K562 (cell line): ENCODE measurements around the gene YPEL2. TPM values are rescaled to one million over a fixed set of nuclear protein-coding genes. Genes with fewer than 3 reads are reported as not detected.

Source experiments
- ATAC-seq: fragments of 200-7000 bp; cut with Tn5 transposase; 3 replicates; pipeline ENCODE4 v1.9.1; 2020; ENCODE audit warnings: moderate library complexity
- BruUV-seq: library from RNA; stranded (reverse); fragments of 400-500 nt; replicated peaks from 2 replicates; lab custom pipeline; 2021; lab: Mats Ljungman, UMichigan
- CTCF ChIA-PET: fragments of 300-600 bp; formaldehyde crosslinking; extraction: SDS; loops from one replicate; lab custom pipeline; 2021; ENCODE audit warnings: low intra/inter-chr PET ratio; lab: Yijun Ruan, JAX
- POLR2A ChIA-PET: fragments of 300-600, 350-650 bp; sonication (Branson Sonifier 250); formaldehyde crosslinking; extraction: SDS; loops from one replicate; lab custom pipeline; 2021; ENCODE audit warnings: antibody characterized with exemption, inconsistent platforms; lab: Yijun Ruan, JAX
- DNase-seq, 4 experiments: peaks; one replicate each; pipeline versions ENCODE4 v3.0.0 to v3.0.0-alpha.2; 2011 to 2018; ENCODE audit warnings: low spot score in 3 of 4, mixed read lengths in 3 of 4; ENCODE audit errors: extremely low read depth in 1 of 4
- FAIRE-seq: peaks from 2 replicates; lab custom pipeline; 2011; peaks lifted over from hg19 to GRCh38; lab: Jason Lieb, UNC
- H2AFZ ChIP-seq: 2 replicates; pipeline ENCODE4 v1.6.0; 2011; ENCODE audit warnings: low read depth, low read length, control low read depth, inconsistent platforms
- H3K27ac ChIP-seq: fragments of 200-600 bp; 3 replicates; pipeline ENCODE4 v1.8.0; 2011; ENCODE audit warnings: low read depth, mild to moderate bottlenecking, control low read depth, inconsistent platforms, low read length, moderate library complexity, mixed read lengths; ENCODE audit errors: extremely low read depth
- H3K27me3 ChIP-seq, 2 experiments: fragments of 300-600 bp in 1 of 2; 2 replicates in 1 of 2; 3 replicates in 1 of 2; pipeline versions ENCODE4 v1.6.0 to v1.8.0; 2011; ENCODE audit warnings: inconsistent platforms in 2 of 2, low read length in 2 of 2, mild to moderate bottlenecking in 1 of 2, mixed read lengths in 1 of 2, moderate library complexity in 1 of 2; ENCODE audit not compliant: control insufficient read depth in 2 of 2, insufficient read depth in 2 of 2
- H3K36me3 ChIP-seq: fragments of 300-600 bp; 3 replicates; pipeline ENCODE4 v1.8.0; 2011; ENCODE audit warnings: mild to moderate bottlenecking, low read length, inconsistent platforms; ENCODE audit not compliant: control insufficient read depth, insufficient read depth
- H3K4me1 ChIP-seq, 2 experiments: fragments of 200-600 bp in 1 of 2; replicated peaks in 1 of 2; 2 replicates in 1 of 2; 3 replicates in 1 of 2; pipeline versions ENCODE4 v1.5.1 to v1.8.0; 2011; ENCODE audit warnings: inconsistent platforms in 2 of 2, low read length in 2 of 2, mild to moderate bottlenecking in 1 of 2, mixed read lengths in 1 of 2, moderate library complexity in 1 of 2; ENCODE audit not compliant: control insufficient read depth in 2 of 2, insufficient read depth in 2 of 2
- H3K4me2 ChIP-seq: 2 replicates; pipeline ENCODE4 v1.6.1; 2011; ENCODE audit warnings: low read length, control low read depth, inconsistent platforms, mixed read lengths; ENCODE audit not compliant: insufficient read depth
- H3K4me3 ChIP-seq: fragments of 200-600 bp; sonication (generic), shearing (Covaris generic); 2 replicates; pipeline ENCODE4 v1.5.1; 2016; ENCODE audit warnings: control low read depth, inconsistent platforms
- H3K79me2 ChIP-seq: fragments of 200-600 bp; 3 replicates; pipeline ENCODE4 v1.8.0; 2011; ENCODE audit warnings: low read length, inconsistent platforms; ENCODE audit not compliant: control insufficient read depth, insufficient read depth
- H3K9ac ChIP-seq, 2 experiments: 2 replicates each; pipeline versions ENCODE4 v1.6.0 to v1.6.1; 2011; ENCODE audit warnings: low read depth in 2 of 2, low read length in 2 of 2, control low read depth in 1 of 2, inconsistent platforms in 1 of 2, mild to moderate bottlenecking in 1 of 2, mixed read lengths in 1 of 2; ENCODE audit not compliant: insufficient read depth in 1 of 2
- H3K9me1 ChIP-seq: one replicate; pipeline ENCODE4 v1.6.0; 2011; ENCODE audit warnings: inconsistent platforms, mild to moderate bottlenecking, low read length, moderate library complexity; ENCODE audit not compliant: control insufficient read depth, insufficient read depth
- H3K9me3 ChIP-seq: replicated peaks from 2 replicates; pipeline ENCODE4 v1.5.1; 2011; ENCODE audit warnings: low read depth, low read length, inconsistent platforms; ENCODE audit not compliant: control insufficient read depth, insufficient read depth
- H4K20me1 ChIP-seq: replicated peaks from 2 replicates; pipeline ENCODE4 v1.6.1; 2011; ENCODE audit warnings: low read length, inconsistent platforms, mixed read lengths; ENCODE audit not compliant: control insufficient read depth, insufficient read depth
- BMI1 ChIP-seq: fragments of 150-350 bp; IDR thresholded peaks from 2 replicates; pipeline ENCODE4 v1.6.1; 2014; ENCODE audit warnings: low read length
- CCNT2 ChIP-seq: IDR thresholded peaks from 2 replicates; pipeline ENCODE4 v1.6.1; 2011; ENCODE audit warnings: borderline replicate concordance, low read depth, mild to moderate bottlenecking, moderate library complexity, mixed read lengths, low read length; ENCODE audit not compliant: insufficient read length; ENCODE audit errors: extremely low read depth
- DIDO1 ChIP-seq: fragments of 450-650 bp; IDR thresholded peaks from 2 replicates; pipeline ENCODE4 v1.6.1; 2016; ENCODE audit warnings: low read depth, missing biosample characterization, missing genetic modification characterization
- JUND ChIP-seq, 2 experiments: IDR thresholded peaks; 2 replicates in 1 of 2; 3 replicates in 1 of 2; pipeline ENCODE4 v1.6.1; 2011; ENCODE audit warnings: borderline replicate concordance in 2 of 2, low read depth in 2 of 2, low read length in 2 of 2, improper control_type of control experiment in 1 of 2, missing biosample characterization in 1 of 2, missing genetic modification characterization in 1 of 2, missing genetic modification reagents in 1 of 2
- MAFG ChIP-seq: fragments of 450-650 bp; conservative IDR thresholded peaks from 2 replicates; pipeline ENCODE4 v1.6.1; 2016; ENCODE audit warnings: missing genetic modification characterization, missing compliant biosample characterization
- NFYB ChIP-seq: IDR thresholded peaks from 2 replicates; pipeline ENCODE4 v1.6.1; 2011; ENCODE audit warnings: mild to moderate bottlenecking, moderate library complexity; ENCODE audit not compliant: insufficient read length; ENCODE audit errors: extremely low read depth
- NR2F6 ChIP-seq: fragments of 450-650 bp; formaldehyde crosslinking; IDR thresholded peaks from 2 replicates; pipeline ENCODE4 v1.4.0; 2020; ENCODE audit warnings: mild to moderate bottlenecking
- PCBP2 ChIP-seq: fragments of 200-400 bp; formaldehyde crosslinking; IDR thresholded peaks from 2 replicates; pipeline ENCODE4 v1.6.1; 2018; ENCODE audit warnings: low read length, low read depth, mild to moderate bottlenecking, moderate library complexity; ENCODE audit not compliant: poor library complexity, severe bottlenecking
- ZNF263 ChIP-seq: sonication (generic); formaldehyde crosslinking; IDR thresholded peaks from 2 replicates; pipeline ENCODE4 v1.8.0; 2022; ENCODE audit warnings: mild to moderate bottlenecking, missing genetic modification reagents, borderline replicate concordance
- ZNF76 ChIP-seq: fragments of 250-450 bp; sonication (Bioruptor Pico); IDR thresholded peaks from 2 replicates; pipeline ENCODE4 v1.4.0; 2020; ENCODE audit warnings: mild to moderate bottlenecking, moderate library complexity, borderline replicate concordance
- WGBS: fragments of 100-300 bp; shearing (Covaris generic); methylation state at CpG from one replicate; pipeline ENCODE4 v1.1.6; 2016; ENCODE audit warnings: low coverage, mixed read lengths; ENCODE audit not compliant: insufficient coverage; ENCODE audit errors: missing lambda C conversion rate; 5-methylcytosine and 5-hydroxymethylcytosine counted together
- in situ Hi-C: fragments of 300-500 bp; cut with MboI; formaldehyde crosslinking; loops from 4 replicates; pipeline ENCODE4 v1.15.0; 2018; ENCODE audit warnings: inconsistent platforms, mixed read lengths
- intact Hi-C: fragments of 100-400 bp; cut with micrococcal nuclease; formaldehyde crosslinking; loops from 2 replicates; pipeline ENCODE4 v1.14.2; 2022
- polyA plus RNA-seq, 8 experiments: library from polyadenylated mRNA; depleted of rRNA in 4 of 8; stranded (reverse) in 5 of 8; unstranded in 3 of 8; fragments of >200 nt; fragmentation: Nextera tagmentation in 2 of 8; fragmentation: Illumina TruSeq in 1 of 8; extraction: Ambion mirVana in 2 of 8; extraction: Trizol in 1 of 8; gene quantifications; 2 replicates each; pipeline versions ENCODE4 v1.2.1 to v1.2.3, GENCODE V29; 2011 to 2014; ENCODE audit warnings: inconsistent platforms in 1 of 8, missing spikeins in 1 of 8
- total RNA-seq, 7 experiments: library from RNA; depleted of rRNA in 6 of 7; stranded (reverse); fragments of >200 nt in 6 of 7; fragmentation: Illumina TruSeq in 2 of 7; extraction: Trizol in 2 of 7; gene quantifications; 2 replicates each; pipeline versions ENCODE4 v1.2.1 to v1.2.3, GENCODE V29; 2011 to 2021; ENCODE audit warnings: low replicate concordance in 1 of 7
- TF ChIP-seq, protein P1 (sequence below), 2 experiments: fragments of 450-650 bp in 1 of 2; sonication (generic) in 1 of 2; formaldehyde crosslinking in 1 of 2; IDR thresholded peaks in 1 of 2; conservative IDR thresholded peaks in 1 of 2; 2 replicates each; pipeline versions ENCODE4 v1.6.1 to v1.8.1; 2016 to 2023; ENCODE audit warnings: mild to moderate bottlenecking in 2 of 2, moderate library complexity in 2 of 2, inconsistent platforms in 1 of 2, missing genetic modification reagents in 1 of 2

The YPEL2 gene
- total and polyA plus RNA-seq, 9 of the 15 experiments (the other 6 are each of a cell fraction or from before 2014, with no cell fraction given): 0.11 to 2.4 (median 0.47) TPM

DNA sequence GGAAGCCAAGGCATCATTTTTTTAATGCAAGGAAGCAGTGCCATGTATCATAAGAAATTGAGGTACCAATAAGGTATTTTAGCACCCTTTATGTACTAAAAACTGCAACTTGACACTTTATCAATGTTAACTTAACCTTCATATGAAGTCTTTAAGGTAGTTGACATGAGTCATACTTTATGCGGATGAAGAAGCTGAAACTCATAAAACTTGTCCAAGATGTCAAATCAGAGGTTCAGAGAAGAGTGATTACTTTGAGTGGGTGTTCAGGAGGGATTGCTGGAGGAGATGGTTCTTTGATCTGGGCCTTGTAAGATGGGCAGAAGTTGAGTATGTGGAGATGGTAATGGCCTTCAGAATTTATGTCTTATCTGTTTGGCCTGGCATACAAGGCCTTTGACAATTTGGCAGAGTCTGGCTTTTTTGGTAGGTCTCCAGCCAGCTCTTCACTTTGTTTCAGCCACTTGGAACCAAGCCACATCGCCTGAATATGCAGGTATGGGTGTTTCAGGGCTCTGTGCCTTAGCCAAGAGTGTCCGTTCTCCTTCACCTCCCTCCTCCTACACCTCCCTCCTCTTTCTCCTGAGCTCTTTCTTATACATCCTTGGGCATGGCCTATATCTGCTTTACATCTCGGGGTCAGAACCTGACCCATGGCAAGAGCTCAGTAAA is 23.7 kb downstream of the YPEL2 start:
- intact Hi-C loops (no loop called here), in situ Hi-C loops (no loop called here)
- CTCF ChIA-PET: no interaction called here
- Histone ChIP-seq H3K79me2 (no peaks in the 10 kb centered on the region), H3K4me3 (no peak overlapping the region), H3K4me2 (no peak overlapping the region), H3K4me1 (no peaks in the 10 kb centered on the region), H3K9ac (no peak overlapping the region), H2AFZ (no peak overlapping the region), H3K9me1 (no peaks in the 10 kb centered on the region), H3K27me3 (peaks cover 22 to 30% of the 10 kb centered on the region in 2 experiments; a peak in 4 of 5 replicates), H3K27ac (no peak overlapping the region), H4K20me1 (peaks cover 16% of the 10 kb centered on the region; the same call in 1 of the 2 replicates), H3K9me3 (no peaks in the 10 kb centered on the region), H3K36me3 (no peaks in the 10 kb centered on the region)
- no peak for FAIRE-seq
- no peak for DNase-seq
- no peak for ATAC-seq
- BruUV-seq: no TSS peak
- 7% methylated on average over 4 of the region's 4 CpGs for WGBS
- POLR2A ChIA-PET: interaction anchor here (1.2 kb wide), 1 partner anchor 144 kb away, joined by 4 read pairs; no protein-coding TSS in a partner anchor
- TF ChIP-seq, protein P1, sequence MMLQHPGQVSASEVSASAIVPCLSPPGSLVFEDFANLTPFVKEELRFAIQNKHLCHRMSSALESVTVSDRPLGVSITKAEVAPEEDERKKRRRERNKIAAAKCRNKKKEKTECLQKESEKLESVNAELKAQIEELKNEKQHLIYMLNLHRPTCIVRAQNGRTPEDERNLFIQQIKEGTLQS (IDR thresholded peaks at IDR 0.05): peak; percentile 57
- TF ChIP-seq, protein P1 (CRISPR knock-in tag; conservative IDR thresholded peaks at IDR 0.05): no peak
- no peak for TF ChIP-seq ZNF76 (CRISPR knock-in tag)
- no peak for TF ChIP-seq NR2F6
- TF ChIP-seq NFYB: no peak
- TF ChIP-seq BMI1: no peak
- no peak for TF ChIP-seq CCNT2
- peak; percentile 53 for TF ChIP-seq MAFG (tag)
- peak; percentile 56; the same call in 1 of the 2 replicates for TF ChIP-seq JUND (IDR thresholded peaks at IDR 0.05; ENCODE audit: borderline replicate concordance, low read depth, low read length)
- TF ChIP-seq JUND (tag; IDR thresholded peaks at IDR 0.05; ENCODE audit: borderline replicate concordance, low read depth, low read length): peak; percentile 24; the same call in 1 of the 3 replicates
- no peak for TF ChIP-seq PCBP2
- no peak for TF ChIP-seq ZNF263
- TF ChIP-seq DIDO1 (tag): no peak
